Measurements from ENCODE around the gene GPR171. TPM values are rescaled to one million over a fixed set of nuclear protein-coding genes. Genes with fewer than 3 reads are reported as not detected.

Gene GPR171
- total RNA-seq, 6 experiments from 2014 or later: not detected

DNA sequence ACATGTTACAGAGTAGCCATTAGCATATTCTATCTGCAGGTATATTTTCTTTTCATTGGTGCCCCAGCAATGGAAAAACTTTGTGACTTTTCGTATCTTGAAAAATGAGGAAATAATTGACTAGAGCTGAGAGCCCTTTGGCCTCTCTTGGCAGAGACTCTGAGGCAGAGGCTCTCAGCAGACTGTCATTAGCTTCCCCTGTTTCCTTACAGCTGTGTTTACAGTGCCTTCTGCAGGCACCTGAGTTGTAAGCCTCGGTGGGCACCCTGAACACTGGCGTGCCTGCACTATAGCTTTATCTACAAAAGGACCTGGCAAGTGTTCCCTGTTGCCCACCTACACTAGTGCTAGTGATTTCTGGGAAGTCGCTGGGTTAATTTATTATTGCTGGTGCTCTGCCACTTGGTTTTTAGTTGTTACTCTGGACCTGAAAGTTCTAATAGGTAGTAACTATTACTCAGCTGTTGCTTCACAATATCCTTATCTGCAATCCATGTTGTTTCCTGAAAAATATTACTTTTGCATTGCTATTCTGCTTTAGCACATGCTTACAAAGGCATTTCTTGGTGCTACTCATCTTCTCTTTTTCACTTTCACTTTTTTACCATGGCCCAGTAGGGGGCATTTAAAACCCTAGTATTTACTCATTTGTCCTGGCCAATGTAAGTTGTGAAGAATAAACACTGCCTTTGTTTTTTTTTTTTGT is 7.8 kb upstream of the GPR171 start:
- Mint-ChIP-seq H3K4me1 (ENCODE audit: low read depth) (peaks cover 20% of the 10 kb centered on the region), H3K9me3 (no peaks in the 10 kb centered on the region), H3K4me3 (no peak overlapping the region), H3K27ac (no peak overlapping the region), H3K27me3 (ENCODE audit: insufficient read depth) (no peaks in the 10 kb centered on the region; the same call in 1 of the 2 replicates), H3K36me3 (ENCODE audit: low read depth) (no peaks in the 10 kb centered on the region)
- DNase-seq: no peak
- TF ChIP-seq, protein P1, sequence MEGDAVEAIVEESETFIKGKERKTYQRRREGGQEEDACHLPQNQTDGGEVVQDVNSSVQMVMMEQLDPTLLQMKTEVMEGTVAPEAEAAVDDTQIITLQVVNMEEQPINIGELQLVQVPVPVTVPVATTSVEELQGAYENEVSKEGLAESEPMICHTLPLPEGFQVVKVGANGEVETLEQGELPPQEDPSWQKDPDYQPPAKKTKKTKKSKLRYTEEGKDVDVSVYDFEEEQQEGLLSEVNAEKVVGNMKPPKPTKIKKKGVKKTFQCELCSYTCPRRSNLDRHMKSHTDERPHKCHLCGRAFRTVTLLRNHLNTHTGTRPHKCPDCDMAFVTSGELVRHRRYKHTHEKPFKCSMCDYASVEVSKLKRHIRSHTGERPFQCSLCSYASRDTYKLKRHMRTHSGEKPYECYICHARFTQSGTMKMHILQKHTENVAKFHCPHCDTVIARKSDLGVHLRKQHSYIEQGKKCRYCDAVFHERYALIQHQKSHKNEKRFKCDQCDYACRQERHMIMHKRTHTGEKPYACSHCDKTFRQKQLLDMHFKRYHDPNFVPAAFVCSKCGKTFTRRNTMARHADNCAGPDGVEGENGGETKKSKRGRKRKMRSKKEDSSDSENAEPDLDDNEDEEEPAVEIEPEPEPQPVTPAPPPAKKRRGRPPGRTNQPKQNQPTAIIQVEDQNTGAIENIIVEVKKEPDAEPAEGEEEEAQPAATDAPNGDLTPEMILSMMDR (IDR thresholded peaks at IDR 0.05): peak; percentile 54

DNA sequence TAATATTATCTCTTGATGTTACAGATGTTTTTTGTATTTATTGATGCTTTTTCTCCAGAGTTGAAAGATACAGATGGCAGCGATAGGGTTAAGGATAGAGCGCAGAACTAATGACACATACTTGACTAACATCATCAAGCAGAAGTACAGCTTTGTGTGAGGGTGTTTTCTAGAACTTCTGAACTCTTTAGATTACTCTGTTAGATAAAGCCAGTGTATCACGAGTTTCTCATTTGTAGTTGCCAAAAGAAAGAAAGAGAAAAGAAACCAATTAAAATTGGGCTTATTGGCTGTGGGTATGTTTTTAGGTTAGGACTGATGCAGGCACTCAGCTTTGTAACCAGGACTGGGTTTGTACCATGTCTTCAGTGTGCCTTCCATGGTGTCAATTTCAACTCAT is 6.6 kb upstream of the GPR171 start:
- H3K36me3 Mint-ChIP-seq (ENCODE audit: low read depth): no peaks in the 10 kb centered on the region
- H3K27ac Mint-ChIP-seq: no peak overlapping the region
- no peaks in the 10 kb centered on the region for H3K9me3 Mint-ChIP-seq
- DNase-seq: no peak
- no peaks in the 10 kb centered on the region for H3K27me3 Mint-ChIP-seq (ENCODE audit: insufficient read depth)
- TF ChIP-seq, protein P1 (IDR thresholded peaks at IDR 0.05): no peak
- H3K4me1 Mint-ChIP-seq (ENCODE audit: low read depth): peaks cover 17% of the 10 kb centered on the region
- H3K4me3 Mint-ChIP-seq: no peak overlapping the region

DNA sequence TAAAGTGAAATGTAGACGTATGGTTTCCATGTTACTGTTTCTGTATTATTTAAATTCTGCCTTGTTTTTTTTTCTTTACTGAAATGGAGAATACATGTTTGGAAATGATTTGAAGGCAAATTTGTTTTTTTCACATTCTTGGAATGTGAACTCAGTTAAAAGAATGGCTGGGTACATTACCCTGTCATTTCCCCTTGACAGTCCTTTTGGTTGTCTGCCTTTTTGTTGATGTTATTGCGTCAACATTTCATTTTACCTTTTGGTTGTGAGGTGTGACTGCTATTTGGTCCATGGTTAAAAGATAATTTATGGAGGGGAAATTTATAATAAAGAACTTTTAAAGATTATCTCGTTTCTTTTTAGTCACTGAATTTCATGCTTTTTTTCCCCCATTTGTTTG is 3.2 kb upstream of the GPR171 start:
- Mint-ChIP-seq H3K36me3 (ENCODE audit: low read depth) (no peaks in the 10 kb centered on the region), H3K27me3 (ENCODE audit: insufficient read depth) (no peaks in the 10 kb centered on the region), H3K27ac (no peak overlapping the region), H3K9me3 (no peaks in the 10 kb centered on the region), H3K4me3 (no peak overlapping the region), H3K4me1 (ENCODE audit: low read depth) (peaks cover 17% of the 10 kb centered on the region)
- no peak for DNase-seq
- TF ChIP-seq, protein P1 (IDR thresholded peaks at IDR 0.05): no peak

DNA sequence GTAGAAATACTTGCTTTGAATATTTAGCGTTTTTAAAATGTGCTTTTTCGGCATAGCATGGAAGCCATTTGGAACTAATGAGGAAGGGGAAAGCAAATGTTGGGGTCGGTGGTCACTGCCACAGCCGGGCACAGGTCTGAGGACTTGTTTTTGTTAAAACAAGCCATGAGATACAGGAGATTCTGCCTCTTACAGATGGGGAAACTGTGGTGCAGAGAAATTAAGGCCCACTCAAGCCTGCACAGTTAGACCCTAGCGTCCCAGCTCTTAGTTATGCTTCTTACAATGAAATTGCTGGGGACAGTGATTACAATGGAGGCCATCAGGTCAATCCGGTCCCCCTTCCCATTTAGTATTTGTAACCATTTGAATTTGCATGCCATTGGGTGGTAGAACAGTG is 2.5 kb upstream of the GPR171 start:
- no peak for DNase-seq
- no peaks in the 10 kb centered on the region for H3K27me3 Mint-ChIP-seq (ENCODE audit: insufficient read depth)
- H3K4me1 Mint-ChIP-seq (ENCODE audit: low read depth): peaks cover 9% of the 10 kb centered on the region
- no peaks in the 10 kb centered on the region for H3K36me3 Mint-ChIP-seq (ENCODE audit: low read depth)
- no peak overlapping the region for H3K27ac Mint-ChIP-seq
- TF ChIP-seq, protein P1 (IDR thresholded peaks at IDR 0.05): no peak
- no peak overlapping the region for H3K4me3 Mint-ChIP-seq
- H3K9me3 Mint-ChIP-seq: no peaks in the 10 kb centered on the region

DNA sequence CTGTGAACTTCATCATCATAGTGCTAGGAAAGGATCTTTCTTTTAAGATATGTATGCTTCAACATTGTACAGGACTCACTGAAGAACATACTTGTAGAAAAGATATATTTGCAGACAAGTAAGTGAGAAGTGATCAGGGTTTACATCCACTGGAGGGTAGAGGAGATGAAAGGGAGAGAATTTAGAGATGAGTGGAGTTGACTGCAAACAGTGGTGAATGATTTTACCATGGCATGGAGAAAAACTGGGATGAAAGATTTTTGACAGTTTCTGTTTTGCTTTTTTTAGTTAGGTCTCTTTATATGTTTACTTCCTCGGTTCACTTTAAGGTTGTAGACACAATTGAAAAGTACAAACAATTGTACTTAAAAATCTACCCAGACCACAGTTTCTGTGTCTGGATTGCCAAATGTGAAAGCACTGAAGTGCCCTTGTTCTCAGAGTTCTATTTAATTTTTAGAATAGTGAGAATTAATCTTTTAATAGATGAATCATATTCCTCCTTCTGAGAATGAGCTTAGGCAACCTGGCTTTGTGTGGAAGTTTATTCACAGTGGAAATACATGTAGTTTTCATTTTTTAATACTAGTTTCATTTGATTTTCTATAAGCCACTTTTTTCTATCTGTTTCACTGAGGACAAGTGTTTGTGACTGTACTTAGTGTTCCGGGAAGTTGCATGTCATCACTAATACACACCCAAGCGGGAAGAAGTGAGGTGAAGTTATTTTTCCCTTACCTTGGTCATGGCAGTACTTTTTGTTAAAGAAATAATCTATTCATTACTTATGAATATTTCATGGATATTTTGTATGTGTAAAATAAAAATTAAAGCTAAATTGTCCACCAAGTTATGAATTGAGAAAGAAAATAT is 1.8 kb upstream of the GPR171 start:
- H3K4me1 Mint-ChIP-seq (ENCODE audit: low read depth): peaks cover 4% of the 10 kb centered on the region; the same call in 1 of the 2 replicates
- no peaks in the 10 kb centered on the region for H3K27me3 Mint-ChIP-seq (ENCODE audit: insufficient read depth)
- no peak for DNase-seq
- H3K27ac Mint-ChIP-seq: no peak overlapping the region
- no peaks in the 10 kb centered on the region for H3K36me3 Mint-ChIP-seq (ENCODE audit: low read depth)
- no peak overlapping the region for H3K4me3 Mint-ChIP-seq
- no peaks in the 10 kb centered on the region for H3K9me3 Mint-ChIP-seq
- TF ChIP-seq, protein P1 (IDR thresholded peaks at IDR 0.05): no peak

All from HFFc6 (cell line).